Stimulated activated CD4-positive, alpha-beta T cell treated with anti-CD3 and anti-CD28 coated beads, Interleukin-15, amount 100 ng/mL, for 1 hour (primary cell): Measurements from ENCODE around the gene DAG1.

Experiments used
- DNase-seq, 2 donors: peaks; one replicate each; pipeline ENCODE4 v3.0.0-alpha.2; 2020; ENCODE audit warnings: low read depth in 1 of 2, low spot score in 1 of 2

Gene DAG1

GRCh38 chr3:49552087-49552486, 82.0 kb downstream of the DAG1 start:
- no peak for DNase-seq

- DNase-seq = no peak
Measured at GRCh38 chr3:49553324-49553691, 83.2 kb downstream of the DAG1 start.

GRCh38 chr3:49553692-49554632, 83.9 kb downstream of the DAG1 start, which contains the start of gene BSN:
Gene BSN, plus strand, starts transcription at chr3:49554477. Its CDS starts 126 bp downstream, at chr3:49554603.
- peak; percentile 71 to 89 for DNase-seq

GRCh38 chr3:49554633-49555265, 84.7 kb downstream of the DAG1 start:
- peak in 1 of 2 donors; percentile 21 for DNase-seq

GRCh38 chr3:49556500-49557275, 86.6 kb downstream of the DAG1 start:
- DNase-seq = no peak

- DNase-seq = no peak
Measured at GRCh38 chr3:49563040-49563578, 93.0 kb downstream of the DAG1 start.

GRCh38 chr3:49563766-49564165, 93.7 kb downstream of the DAG1 start:
- DNase-seq = no peak

- DNase-seq = no peak
Measured at GRCh38 chr3:49566312-49566711, 96.2 kb downstream of the DAG1 start.

GRCh38 chr3:49567406-49567805, 97.3 kb downstream of the DAG1 start:
- DNase-seq = no peak

- no peak for DNase-seq
Measured at GRCh38 chr3:49568965-49569364, 98.9 kb downstream of the DAG1 start.

- DNase-seq = no peak
Measured at GRCh38 chr3:49570028-49570654, 100.1 kb downstream of the DAG1 start.

GRCh38 chr3:49582177-49582576, 112.1 kb downstream of the DAG1 start:
- no peak for DNase-seq
